ENCODE results near the gene ZNF778. TPM values are rescaled to one million over a fixed set of nuclear protein-coding genes. Genes with fewer than 3 reads are reported as not detected.

ZNF778 gene
- total RNA-seq, 1 donor from 2014 or later, result 35.5 TPM

GRCh38 chr16:89197633-89198416 lies 19.7 kb upstream of the ZNF778 start:
- peaks cover 3% of the 10 kb centered on the region for H3K4me1 Mint-ChIP-seq (ENCODE audit: unreplicated experiment)
- H3K4me3 Mint-ChIP-seq (ENCODE audit: unreplicated experiment), result no peak overlapping the region

GRCh38 chr16:89198417-89199240 lies 18.9 kb upstream of the ZNF778 start:
- DNase-seq (ENCODE audit: low spot score), result no peak
- TF ChIP-seq CTCF (IDR thresholded peaks at IDR 0.05; ENCODE audit: unreplicated experiment), result no peak
- no peak overlapping the region for H3K27ac Mint-ChIP-seq (ENCODE audit: unreplicated experiment)
- no peaks in the 10 kb centered on the region for H3K9me3 Mint-ChIP-seq (ENCODE audit: unreplicated experiment)
- H3K4me3 Mint-ChIP-seq (ENCODE audit: unreplicated experiment), result no peak overlapping the region
- peaks cover 8% of the 10 kb centered on the region for H3K36me3 Mint-ChIP-seq (ENCODE audit: low read depth, unreplicated experiment)
- H3K4me1 Mint-ChIP-seq (ENCODE audit: unreplicated experiment), result peaks cover 7% of the 10 kb centered on the region
- H3K27me3 Mint-ChIP-seq (ENCODE audit: unreplicated experiment), result peaks cover 12% of the 10 kb centered on the region

More at GRCh38 chr16:89197633-89198416, 19.7 kb upstream of the ZNF778 start:
- Mint-ChIP-seq H3K27ac (ENCODE audit: unreplicated experiment) (no peak overlapping the region), H3K27me3 (ENCODE audit: unreplicated experiment) (peaks cover 5% of the 10 kb centered on the region), H3K36me3 (ENCODE audit: low read depth, unreplicated experiment) (peaks cover 3% of the 10 kb centered on the region), H3K9me3 (ENCODE audit: unreplicated experiment) (no peaks in the 10 kb centered on the region)
- TF ChIP-seq CTCF (IDR thresholded peaks at IDR 0.05; ENCODE audit: unreplicated experiment), result no peak
- DNase-seq (ENCODE audit: low spot score), result no peak

- Mint-ChIP-seq H3K27ac (ENCODE audit: unreplicated experiment) (no peak overlapping the region), H3K36me3 (ENCODE audit: low read depth, unreplicated experiment) (peaks cover 8% of the 10 kb centered on the region), H3K4me3 (ENCODE audit: unreplicated experiment) (no peak overlapping the region), H3K9me3 (ENCODE audit: unreplicated experiment) (no peaks in the 10 kb centered on the region), H3K4me1 (ENCODE audit: unreplicated experiment) (peaks cover 7% of the 10 kb centered on the region), H3K27me3 (ENCODE audit: unreplicated experiment) (peaks cover 15% of the 10 kb centered on the region)
- no peak for DNase-seq (ENCODE audit: low spot score)
- no peak for TF ChIP-seq CTCF (IDR thresholded peaks at IDR 0.05; ENCODE audit: unreplicated experiment)
Measured at GRCh38 chr16:89199241-89200123, 18.0 kb upstream of the ZNF778 start.

- no peak within 1 kb of the TSS for H3K27ac Mint-ChIP-seq (ENCODE audit: unreplicated experiment)
- peaks cover 7% of the 10 kb centered on the region for H3K4me1 Mint-ChIP-seq (ENCODE audit: unreplicated experiment)
- no peak for TF ChIP-seq CTCF (IDR thresholded peaks at IDR 0.05; ENCODE audit: unreplicated experiment)
- peaks cover 15% of the 10 kb centered on the region for H3K27me3 Mint-ChIP-seq (ENCODE audit: unreplicated experiment)
- H3K36me3 Mint-ChIP-seq (ENCODE audit: low read depth, unreplicated experiment), result peaks cover 8% of the 10 kb centered on the region
- H3K4me3 Mint-ChIP-seq (ENCODE audit: unreplicated experiment), result no peak within 1 kb of the TSS
- no peaks in the 10 kb centered on the region for H3K9me3 Mint-ChIP-seq (ENCODE audit: unreplicated experiment)
- DNase-seq (ENCODE audit: low spot score), result no peak
Measured at GRCh38 chr16:89200124-89200849, 17.2 kb upstream of the ZNF778 start, which contains the start of gene SLC22A31. SLC22A31 (minus strand) TSS chr16:89200537; CDS start chr16:89200501, 36 bp downstream.
